Urothelium cell line (cell line): ENCODE results near the gene GUCD1.
"Not testable (repeated sequence)": the region's sequence is repeated elsewhere in the genome, so short reads cannot be mapped to it uniquely, and the experiment has no call there.

ENCODE experiments used
- DNase-seq: peaks from one replicate; pipeline ENCODE4 v3.0.0; 2011; ENCODE audit warnings: low spot score, mixed read lengths
- FAIRE-seq: peaks from 2 replicates; lab custom pipeline; 2011; peaks lifted over from hg19 to GRCh38; lab: Jason Lieb, UNC

Gene GUCD1

GRCh38 chr22:24567668-24568067, 12.7 kb upstream of the GUCD1 start:
- FAIRE-seq: peak; percentile 44
- DNase-seq: no peak

- DNase-seq: no peak
- FAIRE-seq: no peak
These were observed 12.1 kb upstream of the GUCD1 start for GRCh38 chr22:24566899-24567511.

- DNase-seq (no peak), FAIRE-seq (no peak)
These were observed 10.1 kb upstream of the GUCD1 start for GRCh38 chr22:24565077-24565476.

GRCh38 chr22:24564376-24565058, 9.6 kb upstream of the GUCD1 start:
- FAIRE-seq: no peak
- DNase-seq: no peak

GRCh38 chr22:24563246-24563645, 8.3 kb upstream of the GUCD1 start:
- FAIRE-seq (no peak), DNase-seq (no peak)

- FAIRE-seq (no peak), DNase-seq (no peak)
These were observed 4.5 kb upstream of the GUCD1 start for GRCh38 chr22:24559471-24559870.

GRCh38 chr22:24555165-24556039, 464 bp upstream of the GUCD1 start, which contains the start of gene SNRPD3:
Gene SNRPD3 (plus strand): TSS chr22:24555999. CDS start chr22:24557675, 1,676 bp downstream.
- peak; percentile 93 for FAIRE-seq
- DNase-seq: peak; percentile 100

- peak; percentile 76 for FAIRE-seq
- no peak for DNase-seq
These were observed 1.2 kb downstream of the GUCD1 start for GRCh38 chr22:24553597-24554312.

GRCh38 chr22:24552503-24553286, 2.2 kb downstream of the GUCD1 start:
- not testable (repeated sequence) for FAIRE-seq

GRCh38 chr22:24550902-24551435, 4.0 kb downstream of the GUCD1 start:
- no peak for DNase-seq
- FAIRE-seq: peak; percentile 65

More at GRCh38 chr22:24552503-24553286, 2.2 kb downstream of the GUCD1 start:
- DNase-seq: not testable (repeated sequence)

GRCh38 chr22:24550028-24550901, 4.7 kb downstream of the GUCD1 start:
- FAIRE-seq (peak; percentile 68), DNase-seq (no peak)

- DNase-seq: no peak
- no peak for FAIRE-seq
These were observed 6.1 kb downstream of the GUCD1 start for GRCh38 chr22:24548812-24549211.

GRCh38 chr22:24543679-24544243, 11.2 kb downstream of the GUCD1 start:
- DNase-seq (no peak), FAIRE-seq (peak; percentile 83)

- DNase-seq (no peak), FAIRE-seq (no peak)
These were observed 11.7 kb downstream of the GUCD1 start for GRCh38 chr22:24543185-24543601.

GRCh38 chr22:24542641-24543040, 12.3 kb downstream of the GUCD1 start:
- DNase-seq (no peak), FAIRE-seq (no peak)

- no peak for DNase-seq
- FAIRE-seq: no peak
These were observed 13.0 kb downstream of the GUCD1 start for GRCh38 chr22:24541681-24542515.

- FAIRE-seq: no peak
- DNase-seq: no peak
These were observed 14.5 kb downstream of the GUCD1 start for GRCh38 chr22:24540470-24540869.

GRCh38 chr22:24536089-24536488, 18.8 kb downstream of the GUCD1 start:
- no peak for FAIRE-seq
- no peak for DNase-seq
